GM12873 (cell line): Measurements from ENCODE around the gene DCHS2.

Experiments used
- CTCF ChIP-seq: IDR thresholded peaks from 2 replicates; pipeline ENCODE4 v1.5.1; 2012; ENCODE audit warnings: low read depth, mild to moderate bottlenecking, moderate library complexity, low read length, control low read depth; ENCODE audit not compliant: insufficient read depth; ENCODE audit errors: missing control alignments

Gene DCHS2

DNA sequence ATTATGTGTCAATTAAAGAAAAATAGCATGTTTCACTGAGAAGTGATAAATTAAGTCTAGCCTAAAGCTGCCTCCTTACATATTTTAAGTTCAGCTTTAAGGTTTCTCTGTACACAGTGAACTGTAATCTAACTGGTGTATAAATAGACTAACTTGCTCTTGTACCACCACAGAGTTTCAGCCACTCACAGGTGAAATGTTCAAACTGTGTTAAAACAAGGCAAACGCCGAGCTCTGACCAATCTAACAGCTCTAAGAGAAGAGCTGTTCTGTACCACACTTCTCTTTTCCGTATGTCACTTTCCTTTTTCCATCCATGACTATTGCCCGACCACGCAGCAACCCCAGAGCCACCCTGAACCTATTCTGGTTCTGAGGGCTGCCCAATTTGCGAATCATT, 64.5 kb downstream of the DCHS2 start:
- TF ChIP-seq CTCF = no peak

GRCh38 chr4:154425514-154425913, 66.1 kb downstream of the DCHS2 start:
- TF ChIP-seq CTCF = no peak

DNA sequence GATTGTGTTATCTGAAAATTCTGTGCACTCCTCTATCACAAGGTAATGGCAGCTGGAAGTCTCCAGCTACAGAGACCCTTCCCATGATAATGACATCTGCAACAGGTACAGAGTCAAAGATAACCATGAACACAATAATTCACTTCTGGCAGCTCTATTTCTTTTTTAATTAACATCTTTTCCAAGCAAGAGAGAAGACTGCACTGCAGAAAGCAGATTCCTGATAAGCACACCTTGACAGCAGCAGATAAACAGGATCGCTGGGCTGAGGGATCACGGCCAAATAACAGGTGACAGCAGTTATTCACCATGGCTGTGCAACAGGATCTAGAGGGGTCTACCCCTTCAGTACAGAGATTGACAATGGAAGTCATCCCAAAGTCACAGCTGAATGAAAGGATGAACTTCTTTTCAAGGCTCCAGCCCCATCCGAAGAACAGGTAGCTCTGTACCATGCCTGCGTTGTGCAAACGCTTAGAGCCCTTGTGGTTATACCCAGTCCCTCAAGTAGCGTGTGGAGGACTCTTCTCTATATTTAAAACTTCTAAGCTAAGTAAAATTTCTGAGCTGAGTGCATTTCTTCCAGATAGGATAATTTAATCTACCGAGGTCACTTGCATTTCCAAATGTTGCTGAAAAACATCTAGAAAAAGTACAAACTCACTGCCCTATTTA, 66.7 kb downstream of the DCHS2 start:
- no peak for TF ChIP-seq CTCF

DNA sequence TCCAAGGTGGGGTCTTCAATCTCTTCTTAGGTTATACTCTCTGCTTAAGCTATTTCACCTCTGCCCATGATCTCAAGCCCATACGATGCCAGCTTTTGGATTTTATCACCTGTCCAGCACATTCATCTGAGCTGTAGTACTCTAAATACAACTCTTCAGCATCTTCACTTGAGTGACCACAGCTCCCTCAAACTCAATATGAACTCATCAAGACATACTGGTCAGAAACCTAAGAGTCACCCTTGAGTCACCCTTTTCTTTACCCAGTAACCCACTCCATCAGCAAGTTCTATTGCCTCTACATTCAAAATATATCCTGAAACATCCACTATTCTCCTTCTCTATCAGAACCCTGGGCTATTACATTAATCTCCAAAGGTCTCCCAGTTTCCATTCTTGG, 69.4 kb downstream of the DCHS2 start:
- no peak for TF ChIP-seq CTCF

DNA sequence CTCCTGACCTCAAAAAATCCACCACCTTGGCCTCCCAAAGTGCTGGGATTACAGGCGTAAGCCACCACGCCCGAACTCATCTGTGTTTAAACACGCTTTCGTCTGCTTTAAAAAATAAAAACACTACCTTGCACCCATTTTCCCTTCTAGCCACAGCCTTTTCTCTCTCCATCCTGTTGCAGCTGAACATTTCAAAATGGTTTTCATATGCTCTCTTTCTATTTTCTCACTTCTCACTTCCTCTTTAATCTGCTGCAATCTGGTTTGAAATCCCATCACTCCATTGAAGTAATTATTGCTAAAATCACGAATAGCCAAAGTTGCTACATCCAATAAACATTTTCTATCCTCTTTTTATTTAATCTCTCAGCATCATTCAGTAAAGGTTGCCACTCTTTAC, 70.0 kb downstream of the DCHS2 start:
- TF ChIP-seq CTCF = no peak

GRCh38 chr4:154417373-154417673, 74.3 kb downstream of the DCHS2 start:
- no peak for TF ChIP-seq CTCF

- TF ChIP-seq CTCF = peak; percentile 40
These were observed 75.4 kb downstream of the DCHS2 start for GRCh38 chr4:154416190-154416547.
